MG63 (cell line): Measurements from ENCODE around the gene NUDT21. TPM values are rescaled to one million over a fixed set of nuclear protein-coding genes. Genes with fewer than 3 reads are reported as not detected.

Experiments
- DNase-seq: peaks from one replicate; pipeline ENCODE4 v3.0.0-alpha.2; 2020
- H3K27me3 ChIP-seq: fragments of 250-450 bp; sonication (Bioruptor Pico); 2 replicates; pipeline ENCODE4 v1.5.1; 2020; ENCODE audit warnings: mild to moderate bottlenecking, moderate library complexity
- H3K36me3 ChIP-seq: fragments of 250-450 bp; sonication (Bioruptor Pico); 2 replicates; pipeline ENCODE4 v1.5.1; 2020; ENCODE audit warnings: mild to moderate bottlenecking, moderate library complexity
- H3K4me3 ChIP-seq: fragments of 250-450 bp; sonication (Bioruptor Pico); 2 replicates; pipeline ENCODE4 v1.5.1; 2020; ENCODE audit warnings: mild to moderate bottlenecking, moderate library complexity
- H3K9me3 ChIP-seq: fragments of 250-450 bp; sonication (Bioruptor Pico); 2 replicates; pipeline ENCODE4 v1.5.1; 2020; ENCODE audit warnings: mild to moderate bottlenecking, moderate library complexity
- total RNA-seq: library from RNA; depleted of rRNA; stranded (reverse); fragments of >200 nt; shearing (Covaris generic); gene quantifications from 2 replicates; pipeline ENCODE4 v1.2.3, GENCODE V29; 2014; ENCODE audit warnings: low replicate concordance

Gene NUDT21
- total RNA-seq, 1 experiment from 2014 or later, result 191 TPM

- Histone ChIP-seq H3K4me3 (no peak overlapping the region), H3K9me3 (no peaks in the 10 kb centered on the region), H3K36me3 (peaks cover 88% of the 10 kb centered on the region), H3K27me3 (no peaks in the 10 kb centered on the region)
- no peak for DNase-seq
Observed at GRCh38 chr16:56470232-56470631, 19.1 kb upstream of the NUDT21 start.

GRCh38 chr16:56469748-56470147 lies 18.6 kb upstream of the NUDT21 start:
- no peak overlapping the region for H3K4me3 ChIP-seq
- H3K9me3 ChIP-seq, result no peaks in the 10 kb centered on the region
- peaks cover 88% of the 10 kb centered on the region for H3K36me3 ChIP-seq
- no peak for DNase-seq
- H3K27me3 ChIP-seq, result no peaks in the 10 kb centered on the region

- Histone ChIP-seq H3K27me3 (no peaks in the 10 kb centered on the region), H3K36me3 (peaks cover 91% of the 10 kb centered on the region), H3K9me3 (no peaks in the 10 kb centered on the region), H3K4me3 (no peak overlapping the region)
- no peak for DNase-seq
Observed at GRCh38 chr16:56468800-56469199, 17.7 kb upstream of the NUDT21 start.

- Histone ChIP-seq H3K27me3 (no peaks in the 10 kb centered on the region), H3K4me3 (no peak overlapping the region), H3K36me3 (peaks cover 88% of the 10 kb centered on the region), H3K9me3 (no peaks in the 10 kb centered on the region)
- no peak for DNase-seq
Observed at GRCh38 chr16:56466344-56466743, 15.2 kb upstream of the NUDT21 start.

GRCh38 chr16:56463153-56463552 lies 12.0 kb upstream of the NUDT21 start:
- Histone ChIP-seq H3K36me3 (peaks cover 90% of the 10 kb centered on the region), H3K9me3 (no peaks in the 10 kb centered on the region), H3K27me3 (no peaks in the 10 kb centered on the region), H3K4me3 (no peak overlapping the region)
- no peak for DNase-seq

GRCh38 chr16:56462064-56462796 lies 11.1 kb upstream of the NUDT21 start:
- no peak for DNase-seq
- Histone ChIP-seq H3K9me3 (no peaks in the 10 kb centered on the region), H3K36me3 (peaks cover 91% of the 10 kb centered on the region), H3K27me3 (no peaks in the 10 kb centered on the region), H3K4me3 (no peak overlapping the region)

GRCh38 chr16:56460101-56460500 lies 9.0 kb upstream of the NUDT21 start:
- no peaks in the 10 kb centered on the region for H3K27me3 ChIP-seq
- no peak for DNase-seq
- H3K9me3 ChIP-seq, result no peaks in the 10 kb centered on the region
- H3K36me3 ChIP-seq, result peaks cover 90% of the 10 kb centered on the region
- H3K4me3 ChIP-seq, result no peak overlapping the region

- H3K4me3 ChIP-seq, result no peak overlapping the region
- DNase-seq, result no peak
- H3K27me3 ChIP-seq, result no peaks in the 10 kb centered on the region
- H3K36me3 ChIP-seq, result peaks cover 91% of the 10 kb centered on the region
- H3K9me3 ChIP-seq, result no peaks in the 10 kb centered on the region
Observed at GRCh38 chr16:56457927-56458470, 6.9 kb upstream of the NUDT21 start.

- Histone ChIP-seq H3K9me3 (no peaks in the 10 kb centered on the region), H3K4me3 (peak overlapping the region; percentile 97), H3K36me3 (peaks cover 75% of the 10 kb centered on the region), H3K27me3 (no peaks in the 10 kb centered on the region)
- DNase-seq, result peak; percentile 67
Observed at GRCh38 chr16:56451753-56452689, 889 bp upstream of the NUDT21 start.

GRCh38 chr16:56450275-56450985 lies 702 bp downstream of the NUDT21 start:
- no peaks in the 10 kb centered on the region for H3K9me3 ChIP-seq
- no peaks in the 10 kb centered on the region for H3K27me3 ChIP-seq
- peak overlapping the region; percentile 97 for H3K4me3 ChIP-seq
- H3K36me3 ChIP-seq, result peaks cover 75% of the 10 kb centered on the region
- peak; percentile 24 for DNase-seq

GRCh38 chr16:56448005-56448404 lies 3.1 kb downstream of the NUDT21 start:
- DNase-seq, result no peak
- H3K36me3 ChIP-seq, result peaks cover 77% of the 10 kb centered on the region

GRCh38 chr16:56447286-56447685 lies 3.8 kb downstream of the NUDT21 start:
- peaks cover 77% of the 10 kb centered on the region for H3K36me3 ChIP-seq

More at GRCh38 chr16:56448005-56448404, 3.1 kb downstream of the NUDT21 start:
- H3K27me3 ChIP-seq, result no peaks in the 10 kb centered on the region
- no peaks in the 10 kb centered on the region for H3K9me3 ChIP-seq
- no peak overlapping the region for H3K4me3 ChIP-seq

GRCh38 chr16:56438038-56438437 lies 13.1 kb downstream of the NUDT21 start:
- Histone ChIP-seq H3K4me3 (no peak overlapping the region), H3K27me3 (no peaks in the 10 kb centered on the region), H3K9me3 (no peaks in the 10 kb centered on the region), H3K36me3 (peaks cover 94% of the 10 kb centered on the region)
- no peak for DNase-seq

More at GRCh38 chr16:56447286-56447685, 3.8 kb downstream of the NUDT21 start:
- DNase-seq, result no peak
- Histone ChIP-seq H3K27me3 (no peaks in the 10 kb centered on the region), H3K9me3 (no peaks in the 10 kb centered on the region), H3K4me3 (no peak overlapping the region)

GRCh38 chr16:56436258-56436657 lies 14.9 kb downstream of the NUDT21 start:
- no peaks in the 10 kb centered on the region for H3K27me3 ChIP-seq
- no peak for DNase-seq
- H3K36me3 ChIP-seq, result peaks cover 94% of the 10 kb centered on the region
- H3K4me3 ChIP-seq, result no peak overlapping the region
- no peaks in the 10 kb centered on the region for H3K9me3 ChIP-seq

GRCh38 chr16:56428091-56428490 lies 23.0 kb downstream of the NUDT21 start:
- H3K27me3 ChIP-seq, result no peaks in the 10 kb centered on the region
- H3K9me3 ChIP-seq, result no peaks in the 10 kb centered on the region
- H3K4me3 ChIP-seq, result no peak overlapping the region
- no peak for DNase-seq
- peaks cover 65% of the 10 kb centered on the region for H3K36me3 ChIP-seq

GRCh38 chr16:56426585-56426984 lies 24.5 kb downstream of the NUDT21 start:
- Histone ChIP-seq H3K27me3 (no peaks in the 10 kb centered on the region), H3K9me3 (no peaks in the 10 kb centered on the region), H3K4me3 (no peak overlapping the region), H3K36me3 (peaks cover 55% of the 10 kb centered on the region)
- no peak for DNase-seq

- peak; percentile 90 for DNase-seq
- Histone ChIP-seq H3K36me3 (peaks cover 44% of the 10 kb centered on the region), H3K27me3 (no peaks in the 10 kb centered on the region), H3K9me3 (no peaks in the 10 kb centered on the region), H3K4me3 (peak within 1 kb of the TSS; percentile 58)
Observed at GRCh38 chr16:56425439-56425832, 25.7 kb downstream of the NUDT21 start, which contains the start of gene AMFR. Gene AMFR (minus strand): TSS chr16:56425545. CDS start chr16:56425327, 218 bp downstream.
